Brain microvascular endothelial cell (primary cell): ENCODE measurements around the gene YPEL2.

Source experiments
- DNase-seq: peaks from one replicate; pipeline ENCODE4 v3.0.0-alpha.2; 2020
- H3K27ac ChIP-seq: fragments of 250-450 bp; sonication (Bioruptor Pico); 2 replicates; pipeline ENCODE4 v1.5.1; 2020; ENCODE audit warnings: mild to moderate bottlenecking, moderate library complexity
- H3K27me3 ChIP-seq: fragments of 250-450 bp; sonication (Bioruptor Pico); replicated peaks from 2 replicates; pipeline ENCODE4 v1.5.1; 2020; ENCODE audit warnings: mild to moderate bottlenecking
- H3K36me3 ChIP-seq: fragments of 250-450 bp; sonication (Bioruptor Pico); replicated peaks from 2 replicates; pipeline ENCODE4 v1.5.1; 2020; ENCODE audit warnings: mild to moderate bottlenecking
- H3K4me3 ChIP-seq: 2 replicates; pipeline ENCODE4 v1.5.1; 2011; ENCODE audit warnings: low read depth, mild to moderate bottlenecking, control low read depth, low read length, moderate library complexity
- CTCF ChIP-seq: IDR thresholded peaks from 2 replicates; pipeline ENCODE4 v1.5.1; 2011; ENCODE audit warnings: low read depth, mild to moderate bottlenecking, moderate library complexity, low read length, control low read depth, inconsistent platforms; ENCODE audit errors: missing control alignments
- in situ Hi-C: cut with HindIII; loops from 2 replicates; pipeline ENCODE4 v1.10.0; 2017; ENCODE audit warnings: low sequenced_read_pairs, low pct_ligation_motif_present

Gene YPEL2

GRCh38 chr17:59423903-59424302 is 92.4 kb downstream of the YPEL2 start:
- no peak overlapping the region for H3K27ac ChIP-seq
- no peaks in the 10 kb centered on the region for H3K36me3 ChIP-seq
- H3K27me3 ChIP-seq: no peaks in the 10 kb centered on the region
- in situ Hi-C loops: no loop called here
- H3K4me3 ChIP-seq: no peak overlapping the region
- no peak for TF ChIP-seq CTCF
- DNase-seq: no peak

DNA sequence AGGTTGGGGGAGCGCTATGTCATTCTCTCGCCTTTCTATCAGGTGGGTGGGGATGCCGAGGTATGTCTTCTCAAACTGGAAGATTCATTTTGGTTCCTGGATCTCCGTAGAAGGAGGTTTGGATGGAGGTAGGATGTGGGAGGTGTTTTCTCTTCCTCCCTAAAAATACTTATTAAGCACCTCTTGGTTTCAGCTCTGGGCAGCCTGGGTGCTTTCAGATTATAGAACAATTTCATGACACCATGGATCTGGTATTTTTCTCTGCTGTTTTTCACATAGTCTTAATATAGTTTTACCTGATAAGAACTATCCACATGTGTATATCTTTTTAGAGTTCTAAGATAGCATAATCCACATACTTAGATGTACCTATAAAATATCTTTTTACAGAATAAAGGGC is 92.9 kb downstream of the YPEL2 start:
- in situ Hi-C loops: no loop called here
- no peak for DNase-seq
- peak overlapping the region; percentile 79 for H3K27ac ChIP-seq

GRCh38 chr17:59425085-59425931 is 93.9 kb downstream of the YPEL2 start:
- in situ Hi-C loops: loop anchor here (25.0 kb wide), 1 partner anchor 88 kb away; the partner anchor contains the start of gene YPEL2
- no peaks in the 10 kb centered on the region for H3K36me3 ChIP-seq
- peak; percentile 63 for DNase-seq
- H3K4me3 ChIP-seq: no peak overlapping the region
- H3K27ac ChIP-seq: peak overlapping the region; percentile 79
- no peak for TF ChIP-seq CTCF
- H3K27me3 ChIP-seq: no peaks in the 10 kb centered on the region

More for the DNA sequence above, 92.9 kb downstream of the YPEL2 start:
- Histone ChIP-seq H3K36me3 (no peaks in the 10 kb centered on the region), H3K27me3 (no peaks in the 10 kb centered on the region), H3K4me3 (no peak overlapping the region)
- no peak for TF ChIP-seq CTCF

GRCh38 chr17:59426031-59426430 is 94.6 kb downstream of the YPEL2 start:
- in situ Hi-C loops: loop anchor here (25.0 kb wide), 1 partner anchor 89 kb away; the partner anchor contains the start of gene YPEL2
- no peak for DNase-seq
- no peaks in the 10 kb centered on the region for H3K27me3 ChIP-seq
- H3K27ac ChIP-seq: peak overlapping the region; percentile 79
- TF ChIP-seq CTCF: no peak
- no peaks in the 10 kb centered on the region for H3K36me3 ChIP-seq
- no peak overlapping the region for H3K4me3 ChIP-seq

DNA sequence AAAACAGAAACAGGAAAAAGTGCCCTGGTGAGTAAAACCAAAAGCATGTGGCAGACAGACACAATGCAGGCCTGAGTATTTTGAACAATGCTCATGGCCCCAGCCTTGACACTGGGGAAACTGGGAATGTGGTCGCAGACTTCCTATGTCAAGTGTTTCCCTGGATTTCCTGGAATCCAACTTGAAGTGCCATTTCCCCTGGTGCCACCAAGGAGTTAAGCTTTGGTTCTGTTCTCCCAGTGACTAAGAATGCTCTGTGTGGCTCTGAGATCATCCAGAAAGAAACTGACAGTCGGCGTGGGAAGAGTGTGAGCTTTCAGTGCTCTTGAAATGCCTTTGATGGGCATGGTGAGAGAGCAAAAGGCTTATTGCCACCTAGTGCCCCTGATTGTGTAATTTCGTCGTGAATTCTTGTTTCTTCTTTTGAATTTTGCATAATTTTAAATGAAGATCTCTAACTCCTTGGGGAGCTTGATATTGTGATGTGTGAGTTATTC is 96.0 kb downstream of the YPEL2 start:
- Histone ChIP-seq H3K27me3 (no peaks in the 10 kb centered on the region), H3K4me3 (no peak overlapping the region), H3K36me3 (no peaks in the 10 kb centered on the region), H3K27ac (peak overlapping the region; percentile 78)
- in situ Hi-C loops: loop anchor here (25.0 kb wide), 1 partner anchor 90 kb away; the partner anchor contains the start of gene YPEL2
- DNase-seq: peak; percentile 71
- TF ChIP-seq CTCF: no peak
